Measurements from ENCODE around the gene ZCCHC2.

- TF ChIP-seq BHLHE40 (IDR thresholded peaks at IDR 0.05; ENCODE audit: borderline replicate concordance) (no peak), LEF1 (IDR thresholded peaks at IDR 0.05; ENCODE audit: borderline replicate concordance) (no peak)
Observed at GRCh38 chr18:62564044-62564443, 41.2 kb downstream of the ZCCHC2 start.
